HG02870 (cell line): ENCODE results near the gene STARD3.

Source experiments
- ATAC-seq: cut with Tn5 transposase; IDR thresholded peaks from one replicate; pipeline ENCODE4 v1.9.1; 2021; ENCODE audit warnings: mild to moderate bottlenecking, moderate library complexity; ENCODE audit not compliant: unreplicated experiment

Gene STARD3

GRCh38 chr17:39669897-39670735 lies 33.2 kb downstream of the STARD3 start:
- no peak for ATAC-seq

- ATAC-seq: no peak
Measured at GRCh38 chr17:39670746-39671145, 33.8 kb downstream of the STARD3 start.

- ATAC-seq: no peak
Measured at GRCh38 chr17:39671651-39672521, 34.9 kb downstream of the STARD3 start.

GRCh38 chr17:39672522-39673334 lies 35.8 kb downstream of the STARD3 start:
- ATAC-seq: no peak

GRCh38 chr17:39673335-39674081 lies 36.6 kb downstream of the STARD3 start:
- ATAC-seq: no peak

GRCh38 chr17:39674179-39674578 lies 37.2 kb downstream of the STARD3 start:
- ATAC-seq: no peak

- no peak for ATAC-seq
Measured at GRCh38 chr17:39674702-39675389, 37.9 kb downstream of the STARD3 start.

- ATAC-seq: no peak
Measured at GRCh38 chr17:39675390-39676082, 38.6 kb downstream of the STARD3 start.

GRCh38 chr17:39676198-39676819 lies 39.4 kb downstream of the STARD3 start:
- no peak for ATAC-seq

- no peak for ATAC-seq
Measured at GRCh38 chr17:39677072-39677471, 40.1 kb downstream of the STARD3 start.

- ATAC-seq: no peak
Measured at GRCh38 chr17:39677542-39678339, 40.8 kb downstream of the STARD3 start.

- no peak for ATAC-seq
Measured at GRCh38 chr17:39678340-39679116, 41.6 kb downstream of the STARD3 start.

- no peak for ATAC-seq
Measured at GRCh38 chr17:39679521-39680192, 42.7 kb downstream of the STARD3 start.

- ATAC-seq: no peak
Measured at GRCh38 chr17:39683295-39683939, 46.5 kb downstream of the STARD3 start.

GRCh38 chr17:39684369-39685192 lies 47.6 kb downstream of the STARD3 start:
- no peak for ATAC-seq
